Panc1 (cell line): ENCODE measurements around the gene UBASH3A.

Experiments used
- CTCF ChIP-seq: fragments of 450-650 bp; IDR thresholded peaks from 2 replicates; pipeline ENCODE4 v1.5.1; 2017; ENCODE audit warnings: mild to moderate bottlenecking
- POLR2AphosphoS5 ChIP-seq: IDR thresholded peaks from 2 replicates; pipeline ENCODE4 v1.6.1; 2012; ENCODE audit warnings: mild to moderate bottlenecking, low read depth, low read length, moderate library complexity

GRCh38 chr21:42475526-42476387, 72.1 kb downstream of the UBASH3A start:
- TF ChIP-seq CTCF (no peak), POLR2AphosphoS5 (no peak)
